HG02571 (cell line): ENCODE results near the gene MYO7B.

Experiments used
- ATAC-seq: cut with Tn5 transposase; IDR thresholded peaks from one replicate; pipeline ENCODE4 v1.9.1; 2021; ENCODE audit warnings: mild to moderate bottlenecking, moderate library complexity; ENCODE audit not compliant: unreplicated experiment

The MYO7B gene

DNA sequence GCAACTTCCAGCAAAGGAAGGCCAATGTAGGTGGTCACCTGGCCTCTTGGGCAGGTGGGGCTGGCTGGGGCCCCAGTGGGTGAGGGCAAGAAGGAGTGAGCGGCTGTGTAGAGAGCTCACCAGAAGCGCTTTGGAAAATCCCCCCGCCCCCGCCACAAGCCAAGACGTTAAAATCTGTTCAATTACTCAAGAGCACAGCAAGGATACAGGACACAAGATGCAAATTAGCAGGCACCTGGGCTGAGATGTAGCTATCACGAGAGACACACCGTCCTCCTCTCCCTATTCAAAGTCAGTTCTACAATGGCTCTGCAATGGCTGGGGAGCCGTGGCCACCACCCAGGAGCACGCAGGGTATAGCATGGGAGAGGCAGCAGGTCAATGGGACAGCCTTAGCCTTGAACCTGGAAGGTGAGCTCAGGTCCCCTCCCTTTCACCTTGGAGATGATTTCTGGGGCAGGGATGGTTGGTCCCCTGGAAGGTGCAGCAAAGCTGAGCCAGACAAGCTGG is 72.0 kb downstream of the MYO7B start:
- no peak for ATAC-seq

GRCh38 chr2:127608061-127609030 is 72.9 kb downstream of the MYO7B start:
- ATAC-seq = no peak

DNA sequence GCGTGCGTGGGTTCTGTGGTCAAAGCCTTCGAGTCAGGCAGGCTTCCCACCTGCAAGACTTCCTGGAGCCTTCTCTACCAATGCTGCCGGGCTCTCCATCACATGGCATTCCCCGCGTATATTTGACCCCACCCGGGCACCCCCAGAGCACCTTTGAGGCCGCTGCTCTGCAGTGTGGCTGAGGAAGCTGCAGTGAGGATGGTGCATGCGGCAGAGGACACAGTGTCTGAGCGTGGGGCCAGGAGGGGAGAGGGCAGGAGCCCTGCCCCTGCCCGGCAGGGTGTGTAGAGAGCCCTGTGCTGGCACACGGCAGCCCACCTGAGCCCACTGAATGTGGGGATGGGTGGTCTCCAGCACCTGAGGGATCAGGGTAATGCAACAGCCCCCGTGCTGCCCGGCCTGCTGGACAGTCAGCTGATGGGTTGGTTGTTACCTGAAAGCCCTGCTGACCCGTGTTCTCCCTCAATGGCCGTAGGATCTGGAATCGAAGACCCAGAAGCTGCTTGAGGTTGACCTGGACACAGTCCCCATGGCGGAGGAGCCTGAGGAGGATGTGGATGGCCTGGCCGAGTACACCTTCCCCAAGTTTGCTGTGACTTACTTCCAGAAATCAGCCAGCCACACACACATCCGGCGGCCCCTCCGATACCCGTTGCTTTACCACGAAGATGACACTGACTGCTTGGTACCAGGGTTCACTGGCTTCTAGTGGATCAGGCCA is 73.7 kb downstream of the MYO7B start:
- no peak for ATAC-seq

DNA sequence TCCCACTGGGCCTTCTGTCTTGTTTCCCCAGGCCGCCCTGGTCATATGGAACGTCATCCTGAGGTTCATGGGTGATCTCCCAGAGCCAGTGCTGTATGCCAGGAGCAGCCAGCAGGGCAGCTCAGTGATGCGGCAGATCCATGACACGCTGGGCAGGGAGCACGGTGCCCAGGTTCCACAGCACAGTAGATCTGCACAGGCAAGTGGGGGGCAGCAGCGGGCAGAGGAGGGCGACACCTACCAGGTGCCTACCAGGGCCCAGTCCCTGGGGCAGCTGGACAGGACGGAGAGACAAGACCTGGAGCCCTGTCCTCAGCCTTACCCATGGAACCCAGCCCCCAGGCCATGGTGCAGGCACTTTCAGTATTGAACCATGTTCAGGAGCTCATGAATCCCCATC is 74.3 kb downstream of the MYO7B start:
- no peak for ATAC-seq

DNA sequence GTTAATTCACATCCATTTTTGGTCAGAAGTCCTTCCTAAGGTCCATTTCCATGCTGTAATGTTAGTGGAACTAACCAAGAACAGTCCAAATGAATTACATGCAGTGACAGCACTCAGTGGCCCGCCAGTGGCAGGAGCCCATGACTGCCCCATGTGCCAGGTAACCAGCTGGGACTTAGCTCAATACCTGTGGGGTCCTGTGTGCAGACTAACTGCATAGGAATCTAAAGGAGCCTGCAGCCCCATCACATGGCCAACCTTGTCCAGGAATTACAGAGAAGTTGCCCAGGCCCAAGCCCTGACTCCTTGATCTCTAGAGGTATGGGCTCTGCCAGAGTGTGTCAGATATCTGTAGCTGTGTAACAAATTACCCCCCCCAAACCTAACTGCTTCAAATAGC is 75.1 kb downstream of the MYO7B start:
- no peak for ATAC-seq

DNA sequence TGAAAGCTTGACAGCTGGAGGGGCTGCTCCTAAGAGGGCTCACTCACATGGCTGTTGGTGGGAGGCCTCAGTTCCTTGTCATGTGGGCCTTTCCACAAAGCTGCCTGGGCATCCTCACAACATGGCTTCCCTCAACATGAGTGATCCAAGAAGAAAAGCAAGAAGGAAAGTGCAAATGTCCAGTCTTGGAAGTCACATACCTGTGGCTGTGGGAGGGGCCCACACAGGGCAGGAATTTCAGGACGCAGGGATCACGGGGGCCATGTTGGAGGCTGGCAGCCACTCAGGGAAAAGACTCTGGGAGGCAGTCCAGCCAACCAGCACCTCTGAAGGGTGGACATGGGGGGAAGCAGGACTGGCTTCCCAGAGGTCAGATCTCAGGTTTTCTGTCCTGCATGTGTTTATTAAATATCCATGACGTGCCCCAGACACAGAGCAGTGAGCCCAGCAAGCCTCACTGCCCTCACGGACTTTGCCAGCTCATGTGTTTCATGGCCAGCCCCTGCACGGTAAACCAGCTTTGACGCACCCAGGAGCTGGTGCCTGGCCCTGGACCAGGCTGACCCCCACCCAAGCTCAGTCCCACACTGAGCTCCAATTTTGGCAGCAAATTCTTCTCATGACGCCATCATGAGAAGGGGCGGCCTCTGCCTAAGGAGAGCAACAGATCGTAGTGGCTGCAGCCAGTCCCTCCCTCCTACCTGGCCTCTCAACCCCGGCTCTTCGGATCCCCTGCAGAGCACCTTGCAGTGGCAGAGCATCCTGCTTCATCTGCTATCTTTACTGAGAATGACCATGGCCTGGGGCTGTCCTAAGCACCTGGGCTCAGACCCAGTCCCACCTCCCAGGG is 75.8 kb downstream of the MYO7B start:
- ATAC-seq = no peak

DNA sequence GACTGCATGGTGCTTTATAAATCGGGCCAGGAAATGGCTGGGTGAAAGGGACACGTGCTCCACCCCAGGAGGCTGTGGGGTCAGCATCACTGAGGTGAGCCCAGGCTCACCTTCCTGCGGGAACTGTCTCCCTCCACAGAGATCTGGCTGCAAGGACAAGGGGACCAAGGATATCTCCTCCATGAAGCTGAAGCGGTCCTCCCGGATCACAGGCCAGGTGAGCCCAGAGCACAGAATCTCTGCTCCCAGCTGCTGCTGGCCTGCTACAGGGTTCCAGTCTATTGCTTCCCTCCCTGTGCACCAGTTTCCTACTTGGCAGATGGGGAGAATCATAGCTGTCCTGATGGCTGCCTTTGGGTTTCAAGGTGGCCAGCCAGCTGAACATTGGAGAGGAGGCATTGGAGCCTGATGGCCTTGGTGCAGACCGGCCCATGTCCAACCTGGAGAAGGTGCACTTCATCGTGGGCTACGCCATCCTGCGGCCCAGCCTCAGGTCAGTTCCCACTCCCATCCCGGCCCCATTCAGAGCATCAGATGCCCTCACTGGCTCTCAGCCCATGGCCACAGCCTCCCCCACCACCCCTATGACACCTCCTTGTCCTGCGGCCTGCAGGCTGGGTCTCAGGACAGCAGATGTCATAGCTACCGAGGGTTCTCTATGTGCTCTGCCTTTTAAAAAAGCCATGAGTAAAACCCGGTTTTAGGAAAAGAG is 76.8 kb downstream of the MYO7B start:
- ATAC-seq = no peak

GRCh38 chr2:127614246-127614645 is 78.8 kb downstream of the MYO7B start:
- ATAC-seq = no peak

DNA sequence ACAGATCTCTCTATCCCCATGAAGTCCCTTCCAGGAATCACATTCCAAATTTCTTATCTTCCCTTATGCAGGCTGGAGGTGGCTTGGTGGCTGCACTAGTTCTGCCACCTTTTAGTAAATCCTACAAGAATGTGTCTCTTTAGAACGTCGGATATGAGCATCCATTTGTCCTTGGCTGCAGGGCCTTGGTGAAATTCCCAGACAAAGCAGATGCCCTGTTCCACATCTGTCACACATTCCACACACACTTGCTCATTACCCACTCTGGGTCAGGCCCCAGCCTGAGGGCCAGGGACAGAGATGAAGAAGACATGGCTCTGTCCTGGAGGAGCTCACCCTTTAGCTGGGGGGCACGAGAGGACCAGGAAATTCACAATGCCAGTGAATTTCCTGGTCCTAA is 79.2 kb downstream of the MYO7B start:
- ATAC-seq = no peak

- ATAC-seq = no peak
Measured at GRCh38 chr2:127615511-127616166, 80.2 kb downstream of the MYO7B start.

DNA sequence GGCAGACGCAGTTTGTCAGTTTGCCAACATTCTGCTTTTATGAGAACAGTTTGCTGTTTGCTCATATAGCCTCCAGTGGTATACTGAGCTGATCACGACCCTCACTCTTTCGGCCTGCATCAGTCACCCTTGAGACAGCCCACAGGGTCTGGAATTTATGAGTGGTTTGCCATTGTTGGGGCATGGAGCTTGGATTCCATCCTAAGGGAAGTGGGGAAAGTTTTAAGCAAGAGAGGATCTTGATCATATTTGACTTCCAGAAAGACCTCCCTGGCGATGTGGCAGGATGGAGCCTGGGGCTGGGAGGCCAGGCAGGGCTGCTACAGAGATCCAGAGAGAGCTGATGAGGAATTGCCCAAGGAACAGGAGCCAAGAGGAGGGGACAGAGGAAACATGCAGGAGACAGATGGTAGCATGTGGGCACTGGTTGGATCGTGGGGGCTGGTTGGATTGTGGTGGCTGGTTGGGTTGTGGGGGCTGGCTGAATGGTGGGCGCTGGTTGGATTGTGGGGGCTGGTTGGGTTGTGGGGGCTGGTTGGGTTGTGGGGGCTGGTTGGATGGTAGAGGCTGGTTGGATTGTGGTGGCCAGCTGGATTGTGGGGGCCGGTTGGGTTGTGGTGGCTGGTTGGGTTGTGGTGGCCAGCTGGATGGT is 83.2 kb downstream of the MYO7B start:
- no peak for ATAC-seq

- no peak for ATAC-seq
Measured at GRCh38 chr2:127619203-127619590, 83.7 kb downstream of the MYO7B start.

- ATAC-seq = no peak
Measured at GRCh38 chr2:127619877-127620705, 84.6 kb downstream of the MYO7B start.

GRCh38 chr2:127620866-127621265 is 85.4 kb downstream of the MYO7B start:
- no peak for ATAC-seq

DNA sequence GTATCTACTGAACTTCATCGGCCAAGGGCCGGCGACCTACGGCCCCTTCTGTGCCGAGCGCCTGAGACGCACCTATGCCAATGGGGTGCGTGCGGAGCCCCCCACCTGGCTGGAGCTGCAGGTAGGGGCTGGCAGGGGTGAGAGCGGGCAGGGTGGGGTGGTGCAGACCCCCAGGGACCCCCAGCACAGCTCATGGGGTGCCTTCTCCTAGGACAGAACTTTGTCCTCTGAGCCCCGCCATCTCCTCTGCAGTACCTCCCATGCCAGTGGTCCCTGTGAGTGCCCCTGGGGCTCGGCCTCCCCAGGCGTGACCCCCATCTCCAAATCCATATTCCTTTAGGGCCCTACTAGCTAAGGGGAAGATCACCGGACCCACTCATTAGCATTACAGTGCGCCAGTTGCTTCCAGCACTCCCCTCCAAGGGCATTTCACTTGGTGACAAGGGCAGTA is 86.5 kb downstream of the MYO7B start:
- no peak for ATAC-seq

- no peak for ATAC-seq
Measured at GRCh38 chr2:127622561-127623387, 87.3 kb downstream of the MYO7B start.
